Activated T-helper 1 cell treated with anti-CD3 and anti-CD28 coated beads, Interleukin-2, amount 50 U/mL, for 16 hours (primary cell): ENCODE data around the gene MAP3K14.
"Not testable (repeated sequence)": the region's sequence is repeated elsewhere in the genome, so short reads cannot be mapped to it uniquely, and the experiment has no call there.

ENCODE experiments used
- DNase-seq, 2 donors: peaks; one replicate each; pipeline ENCODE4 v3.0.0-alpha.2; 2020; ENCODE audit warnings: low read depth in 1 of 2, low spot score in 1 of 2

MAP3K14 gene

GRCh38 chr17:45316434-45317110, at the start of gene MAP3K14:
Gene MAP3K14 (minus strand): TSS chr17:45317020. CDS start chr17:45290745, 26,275 bp downstream.
- DNase-seq, result peak; percentile 34 to 57

- no peak for DNase-seq
Measured at GRCh38 chr17:45366049-45366448, 49.2 kb upstream of the MAP3K14 start.

GRCh38 chr17:45364531-45365390, 47.9 kb upstream of the MAP3K14 start:
- no peak for DNase-seq

GRCh38 chr17:45363498-45363897, 46.7 kb upstream of the MAP3K14 start:
- DNase-seq, result no peak

GRCh38 chr17:45361976-45362375, 45.2 kb upstream of the MAP3K14 start:
- DNase-seq, result no peak

- no peak for DNase-seq
Measured at GRCh38 chr17:45361451-45361850, 44.6 kb upstream of the MAP3K14 start.

GRCh38 chr17:45357364-45357997, 40.7 kb upstream of the MAP3K14 start:
- DNase-seq, result no peak

- no peak for DNase-seq
Measured at GRCh38 chr17:45355087-45355486, 38.3 kb upstream of the MAP3K14 start.

- no peak for DNase-seq
Measured at GRCh38 chr17:45353043-45353442, 36.2 kb upstream of the MAP3K14 start.

- no peak for DNase-seq
Measured at GRCh38 chr17:45351831-45352230, 35.0 kb upstream of the MAP3K14 start.

- DNase-seq, result no peak
Measured at GRCh38 chr17:45347444-45347843, 30.6 kb upstream of the MAP3K14 start.

- no peak for DNase-seq
Measured at GRCh38 chr17:45346216-45347015, 29.6 kb upstream of the MAP3K14 start.

GRCh38 chr17:45345554-45346215, 28.9 kb upstream of the MAP3K14 start:
- no peak for DNase-seq

- DNase-seq, result no peak
Measured at GRCh38 chr17:45345246-45345553, 28.4 kb upstream of the MAP3K14 start.

- DNase-seq, result not testable (repeated sequence)
Measured at GRCh38 chr17:45343967-45344664, 27.3 kb upstream of the MAP3K14 start.

- DNase-seq, result no peak
Measured at GRCh38 chr17:45342871-45343526, 26.2 kb upstream of the MAP3K14 start.

- DNase-seq, result no peak
Measured at GRCh38 chr17:45342306-45342705, 25.5 kb upstream of the MAP3K14 start.

GRCh38 chr17:45341533-45342158, 24.8 kb upstream of the MAP3K14 start:
- DNase-seq, result no peak
